OCI-LY3 (cell line): Measurements from ENCODE around the gene MYO5B.
"Not testable (repeated sequence)": the region's sequence is repeated elsewhere in the genome, so short reads cannot be mapped to it uniquely, and the experiment has no call there.

Source experiments
- H2AFZ ChIP-seq: fragments of 200-600, 300-600 bp; shearing (Covaris generic); 2 replicates; pipeline ENCODE4 v1.6.0; 2014; ENCODE audit warnings: antibody characterized with exemption, low read depth, low read length
- H3K27ac ChIP-seq: fragments of 200-600, 300-600 bp; sonication (generic); 2 replicates; pipeline ENCODE4 v1.5.1; 2014; ENCODE audit warnings: mild to moderate bottlenecking, low read length, moderate library complexity, mixed read lengths
- H3K27me3 ChIP-seq: fragments of 200-600, 300-600 bp; sonication (generic); 2 replicates; pipeline ENCODE4 v1.6.1; 2014; ENCODE audit warnings: low read depth, low read length, mixed read lengths
- H3K36me3 ChIP-seq: fragments of 200-600, 300-600 bp; sonication (generic); replicated peaks from 2 replicates; pipeline ENCODE3; 2014; ENCODE audit warnings: low read depth, low read length, mixed read lengths
- H3K4me1 ChIP-seq: fragments of 300-600, 200-600 bp; sonication (generic); 2 replicates; pipeline ENCODE4 v1.6.1; 2014; ENCODE audit warnings: low read length, mixed read lengths
- H3K4me2 ChIP-seq: fragments of 200-600, 300-600 bp; sonication (generic); 2 replicates; pipeline ENCODE4 v1.6.1; 2014; ENCODE audit warnings: low read length, mixed read lengths
- H3K4me3 ChIP-seq: fragments of 300-600, 200-600 bp; sonication (generic); 2 replicates; pipeline ENCODE4 v1.5.1; 2014; ENCODE audit warnings: antibody characterized with exemption, mild to moderate bottlenecking, low read length, moderate library complexity
- H3K79me2 ChIP-seq: fragments of 300-600, 200-600 bp; shearing (Covaris generic); 2 replicates; pipeline ENCODE4 v1.6.1; 2014; ENCODE audit warnings: mild to moderate bottlenecking, low read length, mixed read lengths
- H3K9ac ChIP-seq: fragments of 300-600, 200-600 bp; shearing (Covaris generic); 2 replicates; pipeline ENCODE4 v1.6.0; 2014; ENCODE audit warnings: mild to moderate bottlenecking, low read length, moderate library complexity
- H3K9me3 ChIP-seq: fragments of 200-600, 300-600 bp; shearing (Covaris generic); 2 replicates; pipeline ENCODE4 v1.6.1; 2014; ENCODE audit warnings: low read length, mixed read lengths; ENCODE audit not compliant: insufficient read depth
- H4K20me1 ChIP-seq: fragments of 200-600, 300-600 bp; sonication (generic); 2 replicates; pipeline ENCODE4 v1.6.1; 2016; ENCODE audit warnings: low read length, mixed read lengths; ENCODE audit not compliant: insufficient read depth
- CTCF ChIP-seq: fragments of 200-600, 300-600 bp; sonication (generic); IDR thresholded peaks from 2 replicates; pipeline ENCODE4 v1.5.1; 2014; ENCODE audit warnings: antibody characterized with exemption, low read length, low read depth
- EZH2phosphoT487 ChIP-seq: fragments of 200-600 bp; shearing (Covaris generic); IDR thresholded peaks from 2 replicates; pipeline ENCODE4 v1.6.1; 2018; ENCODE audit warnings: antibody characterized with exemption, mixed run types, low read depth

Gene MYO5B

DNA sequence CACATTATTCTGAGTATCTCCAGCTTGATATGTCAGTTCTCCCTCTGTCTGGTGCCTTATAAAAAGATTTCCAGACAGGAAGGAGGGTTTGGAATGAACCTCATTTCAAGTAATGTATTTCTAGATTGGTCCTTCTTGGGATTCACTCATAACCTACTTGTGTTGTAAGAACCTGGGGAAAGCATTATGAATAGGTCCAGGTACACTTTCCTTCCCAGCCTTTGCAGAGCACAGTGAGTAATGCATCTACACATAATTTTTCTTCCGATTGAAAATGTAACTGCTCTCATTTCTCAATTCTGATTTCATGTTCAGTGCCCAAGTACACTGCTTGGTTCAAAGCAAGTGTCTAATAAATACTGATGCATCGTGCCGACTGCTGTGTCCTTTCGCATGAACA, 356.6 kb downstream of the MYO5B start:
- H2AFZ ChIP-seq = no peak overlapping the region
- no peak overlapping the region for H3K27ac ChIP-seq
- H3K79me2 ChIP-seq = no peaks in the 10 kb centered on the region
- no peaks in the 10 kb centered on the region for H3K4me1 ChIP-seq
- H4K20me1 ChIP-seq = no peaks in the 10 kb centered on the region
- H3K4me2 ChIP-seq = no peak overlapping the region
- H3K9ac ChIP-seq = no peak overlapping the region
- no peak for TF ChIP-seq EZH2phosphoT487
- no peak for TF ChIP-seq CTCF
- H3K27me3 ChIP-seq = peaks cover 11% of the 10 kb centered on the region
- H3K9me3 ChIP-seq = no peaks in the 10 kb centered on the region
- H3K36me3 ChIP-seq = no peaks in the 10 kb centered on the region
- no peak overlapping the region for H3K4me3 ChIP-seq

DNA sequence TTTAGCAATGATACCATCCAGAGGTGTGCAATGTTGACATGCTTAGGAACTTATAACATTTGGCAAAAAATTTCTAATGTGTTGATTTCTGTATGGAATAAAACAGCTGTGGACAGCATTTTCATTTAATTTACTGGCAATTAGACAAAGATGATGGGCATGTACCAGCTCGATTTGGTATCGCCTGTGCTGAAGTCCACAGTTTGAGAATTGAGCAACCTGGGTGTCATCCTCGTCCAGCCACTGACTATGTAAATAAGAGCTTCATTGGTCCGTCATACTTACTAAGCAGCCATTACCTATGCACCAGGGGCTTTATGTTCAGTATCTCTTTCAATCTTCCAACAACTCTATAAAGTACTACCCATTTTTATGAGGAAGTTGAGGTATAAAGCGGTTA, 357.1 kb downstream of the MYO5B start:
- no peaks in the 10 kb centered on the region for H4K20me1 ChIP-seq
- no peak overlapping the region for H3K4me2 ChIP-seq
- H3K79me2 ChIP-seq = no peaks in the 10 kb centered on the region
- H2AFZ ChIP-seq = no peak overlapping the region
- no peaks in the 10 kb centered on the region for H3K9me3 ChIP-seq
- no peak overlapping the region for H3K27ac ChIP-seq
- H3K27me3 ChIP-seq = peaks cover 11% of the 10 kb centered on the region
- TF ChIP-seq EZH2phosphoT487 (no peak), CTCF (no peak)
- no peaks in the 10 kb centered on the region for H3K36me3 ChIP-seq
- H3K9ac ChIP-seq = no peak overlapping the region
- no peaks in the 10 kb centered on the region for H3K4me1 ChIP-seq
- H3K4me3 ChIP-seq = no peak overlapping the region

DNA sequence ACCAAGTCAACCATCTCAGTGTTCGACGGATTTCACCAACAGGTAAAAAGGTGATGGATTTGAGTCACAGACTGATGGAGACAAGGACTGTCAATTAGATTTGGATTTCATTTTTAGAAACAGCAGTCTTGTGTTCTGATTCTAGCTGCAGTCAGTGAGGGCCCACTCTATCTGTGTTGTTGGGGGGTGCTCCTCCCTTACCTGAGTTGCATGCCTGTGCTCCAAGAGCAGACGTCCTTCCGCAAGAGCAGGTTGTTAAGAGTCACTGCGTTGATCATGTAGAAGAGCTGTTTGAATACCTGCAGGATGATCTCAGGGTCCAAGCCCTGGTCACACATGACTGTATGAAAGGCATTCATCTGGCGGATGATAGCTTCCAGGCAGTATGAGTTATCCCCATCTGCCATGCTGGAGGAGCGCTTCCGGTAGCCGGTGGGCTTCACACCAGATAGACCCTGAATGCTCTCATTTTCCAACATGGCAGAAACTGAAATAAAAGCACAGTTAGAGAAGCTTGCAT, 357.6 kb downstream of the MYO5B start:
- not testable (repeated sequence) for H3K9me3 ChIP-seq, H4K20me1 ChIP-seq, H3K79me2 ChIP-seq, H2AFZ ChIP-seq, H3K27ac ChIP-seq, H3K4me3 ChIP-seq, H3K4me1 ChIP-seq, H3K9ac ChIP-seq, H3K4me2 ChIP-seq, H3K36me3 ChIP-seq
- peaks cover 11% of the 10 kb centered on the region for H3K27me3 ChIP-seq

DNA sequence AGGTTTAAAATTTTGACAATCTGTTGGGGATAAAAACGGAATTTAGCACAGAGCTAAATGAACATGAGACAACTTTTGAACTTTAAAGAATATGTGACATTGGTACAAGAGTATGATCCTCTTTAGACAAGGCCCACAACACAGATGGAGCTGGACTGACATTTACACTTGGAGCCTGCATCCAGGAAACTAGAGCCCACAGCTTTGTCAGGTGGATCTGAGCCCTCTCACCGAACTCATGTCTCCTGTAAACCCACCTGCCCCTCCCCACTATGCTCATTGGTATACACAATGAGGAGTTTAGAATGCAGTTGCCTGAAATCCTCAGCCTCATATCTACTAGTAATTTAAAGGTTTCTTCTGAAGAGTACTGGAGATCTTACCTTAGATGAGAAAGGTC, 359.5 kb downstream of the MYO5B start:
- Histone ChIP-seq H3K9me3 (no peaks in the 10 kb centered on the region), H4K20me1 (no peaks in the 10 kb centered on the region), H3K4me3 (no peak overlapping the region), H3K4me2 (no peak overlapping the region), H3K79me2 (no peaks in the 10 kb centered on the region), H3K36me3 (no peaks in the 10 kb centered on the region), H2AFZ (no peak overlapping the region), H3K27me3 (peaks cover 11% of the 10 kb centered on the region), H3K9ac (no peak overlapping the region), H3K4me1 (no peaks in the 10 kb centered on the region), H3K27ac (no peak overlapping the region)
- no peak for TF ChIP-seq EZH2phosphoT487
- TF ChIP-seq CTCF = no peak

- Histone ChIP-seq H3K9ac (no peak overlapping the region), H3K36me3 (no peaks in the 10 kb centered on the region), H3K4me2 (no peak overlapping the region), H2AFZ (no peak overlapping the region), H3K4me1 (no peaks in the 10 kb centered on the region), H3K27ac (no peak overlapping the region), H3K79me2 (no peaks in the 10 kb centered on the region), H4K20me1 (no peaks in the 10 kb centered on the region), H3K9me3 (no peaks in the 10 kb centered on the region), H3K4me3 (no peak overlapping the region), H3K27me3 (peaks cover 11% of the 10 kb centered on the region)
- TF ChIP-seq EZH2phosphoT487 (no peak), CTCF (no peak)
These were observed 360.7 kb downstream of the MYO5B start for GRCh38 chr18:49834258-49834657.
